Adipocyte (in vitro differentiated cells): ENCODE results near the gene FAM13A.
A peak's percentile ranks its signal among the peaks of the same experiment; 100 is the strongest.
"Not testable (repeated sequence)": the region's sequence is repeated elsewhere in the genome, so short reads cannot be mapped to it uniquely, and the experiment has no call there.

Source experiments
- DNase-seq: peaks from one replicate; pipeline ENCODE4 v3.0.0-alpha.2; 2015; ENCODE audit warnings: low read depth
- H3K27me3 ChIP-seq: replicated peaks from 2 replicates; pipeline ENCODE4 v1.7.0; 2013; ENCODE audit warnings: mild to moderate bottlenecking, low read length, moderate library complexity; ENCODE audit not compliant: control insufficient read depth, insufficient read depth
- H3K36me3 ChIP-seq: 2 replicates; pipeline ENCODE4 v1.7.0; 2013; ENCODE audit warnings: low read length, mild to moderate bottlenecking, moderate library complexity; ENCODE audit not compliant: control insufficient read depth, insufficient read depth, severe bottlenecking
- H3K4me1 ChIP-seq: 2 replicates; pipeline ENCODE4 v1.7.0; 2013; ENCODE audit warnings: mild to moderate bottlenecking, low read length, moderate library complexity; ENCODE audit not compliant: control insufficient read depth, insufficient read depth
- H3K4me3 ChIP-seq: 2 replicates; pipeline ENCODE4 v1.7.0; 2013; ENCODE audit warnings: mild to moderate bottlenecking, low read length, moderate library complexity
- H3K9ac ChIP-seq: 2 replicates; pipeline ENCODE4 v1.7.0; 2013; ENCODE audit warnings: mild to moderate bottlenecking, low read length, moderate library complexity
- H3K9me3 ChIP-seq: 2 replicates; pipeline ENCODE4 v1.7.0; 2013; ENCODE audit warnings: mild to moderate bottlenecking, low read length, moderate library complexity; ENCODE audit not compliant: control insufficient read depth

Gene FAM13A

GRCh38 chr4:89069481-89069880 lies 12.5 kb upstream of the FAM13A start:
- no peak overlapping the region for H3K4me3 ChIP-seq
- no peaks in the 10 kb centered on the region for H3K9me3 ChIP-seq
- H3K9ac ChIP-seq: no peak overlapping the region
- H3K27me3 ChIP-seq: no peaks in the 10 kb centered on the region
- H3K4me1 ChIP-seq: peaks cover 24% of the 10 kb centered on the region
- no peaks in the 10 kb centered on the region for H3K36me3 ChIP-seq
- no peak for DNase-seq

DNA sequence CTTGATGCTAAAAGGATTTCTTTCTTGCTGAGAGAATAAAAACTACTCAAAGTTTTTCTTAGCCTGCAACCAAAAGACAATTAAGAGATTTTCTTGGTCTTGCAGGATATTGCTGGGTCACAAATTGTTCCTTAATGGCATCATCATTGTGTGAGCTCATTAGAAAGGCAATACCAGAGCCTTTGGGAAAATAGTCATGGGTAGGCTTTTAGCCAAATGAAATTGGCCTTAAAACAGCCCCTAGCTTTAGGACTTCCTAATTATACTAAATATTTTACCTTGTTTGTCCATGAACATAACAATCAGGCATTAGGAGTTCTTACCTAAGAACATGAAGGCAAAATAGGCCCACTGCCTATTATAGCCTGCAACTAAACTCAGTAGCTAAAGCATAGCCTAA lies 10.4 kb upstream of the FAM13A start:
- Histone ChIP-seq H3K9me3 (no peaks in the 10 kb centered on the region), H3K9ac (no peak overlapping the region)

GRCh38 chr4:89064848-89065247 lies 7.9 kb upstream of the FAM13A start:
- Histone ChIP-seq H3K4me1 (peaks cover 26% of the 10 kb centered on the region), H3K4me3 (no peak overlapping the region), H3K9me3 (no peaks in the 10 kb centered on the region), H3K27me3 (no peaks in the 10 kb centered on the region), H3K9ac (no peak overlapping the region), H3K36me3 (no peaks in the 10 kb centered on the region)
- DNase-seq: peak; percentile 29

More for the DNA sequence above, 10.4 kb upstream of the FAM13A start:
- peak; percentile 35 for DNase-seq
- Histone ChIP-seq H3K4me3 (no peak overlapping the region), H3K4me1 (peaks cover 26% of the 10 kb centered on the region), H3K27me3 (no peaks in the 10 kb centered on the region), H3K36me3 (no peaks in the 10 kb centered on the region)

- H3K27me3 ChIP-seq, DNase-seq, H3K9ac ChIP-seq, H3K4me3 ChIP-seq, H3K36me3 ChIP-seq, H3K9me3 ChIP-seq: not testable (repeated sequence)
- peaks cover 28% of the 10 kb centered on the region for H3K4me1 ChIP-seq
Observed at GRCh38 chr4:89057844-89058243, 859 bp upstream of the FAM13A start.

DNA sequence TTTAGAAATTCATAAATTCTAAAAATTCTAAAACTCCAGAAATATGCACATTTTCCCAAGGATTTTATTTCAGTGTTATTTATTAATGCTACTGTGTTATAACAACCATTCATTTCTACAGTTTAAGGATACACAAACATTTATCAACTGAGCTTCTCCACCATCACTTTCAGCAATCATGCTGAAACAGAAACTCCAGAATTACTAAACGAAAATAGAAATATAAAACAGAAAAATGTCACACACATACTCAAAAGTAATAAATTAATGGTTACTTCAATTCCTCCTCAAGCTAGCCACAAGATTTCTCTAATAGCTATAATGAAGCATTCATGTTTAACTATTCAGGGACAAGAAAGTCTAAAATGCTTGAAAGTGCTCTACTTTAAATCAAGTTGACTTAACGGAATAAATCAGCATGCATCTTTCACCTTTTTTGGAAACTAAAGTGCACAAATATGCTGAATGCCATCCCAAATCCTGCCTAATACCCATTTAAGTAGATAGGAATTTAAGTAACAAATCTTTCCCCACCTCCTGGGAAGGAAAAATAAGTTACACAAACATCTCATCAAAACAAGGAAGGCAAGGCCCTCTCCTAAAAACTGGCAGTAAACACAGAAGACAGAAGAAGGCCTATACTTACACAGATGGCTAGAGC lies 563 bp downstream of the FAM13A start:
- Histone ChIP-seq H3K9me3 (no peaks in the 10 kb centered on the region), H3K27me3 (no peaks in the 10 kb centered on the region), H3K36me3 (no peaks in the 10 kb centered on the region), H3K9ac (peak overlapping the region; percentile 88), H3K4me3 (peak overlapping the region; percentile 86), H3K4me1 (peaks cover 28% of the 10 kb centered on the region)
- no peak for DNase-seq

GRCh38 chr4:89055157-89056080 lies 1.6 kb downstream of the FAM13A start:
- Histone ChIP-seq H3K4me1 (peaks cover 28% of the 10 kb centered on the region), H3K4me3 (peak overlapping the region; percentile 86), H3K27me3 (no peaks in the 10 kb centered on the region), H3K36me3 (no peaks in the 10 kb centered on the region), H3K9me3 (no peaks in the 10 kb centered on the region), H3K9ac (peak overlapping the region; percentile 88)
- DNase-seq: peak; percentile 22

- no peaks in the 10 kb centered on the region for H3K27me3 ChIP-seq
- H3K4me1 ChIP-seq: peaks cover 28% of the 10 kb centered on the region
- H3K9ac ChIP-seq: no peak overlapping the region
- DNase-seq: no peak
- H3K36me3 ChIP-seq: no peaks in the 10 kb centered on the region
- peak overlapping the region; percentile 86 for H3K4me3 ChIP-seq
- H3K9me3 ChIP-seq: no peaks in the 10 kb centered on the region
Observed at GRCh38 chr4:89054627-89055026, 2.4 kb downstream of the FAM13A start.

GRCh38 chr4:89049853-89050252 lies 7.1 kb downstream of the FAM13A start:
- Histone ChIP-seq H3K9ac (no peak overlapping the region), H3K4me1 (peaks cover 21% of the 10 kb centered on the region), H3K27me3 (no peaks in the 10 kb centered on the region), H3K36me3 (no peaks in the 10 kb centered on the region), H3K4me3 (no peak overlapping the region), H3K9me3 (no peaks in the 10 kb centered on the region)
- DNase-seq: no peak

GRCh38 chr4:89048906-89049601 lies 7.9 kb downstream of the FAM13A start:
- no peaks in the 10 kb centered on the region for H3K9me3 ChIP-seq
- peaks cover 13% of the 10 kb centered on the region for H3K4me1 ChIP-seq
- H3K27me3 ChIP-seq: no peaks in the 10 kb centered on the region
- H3K9ac ChIP-seq: no peak overlapping the region
- no peak overlapping the region for H3K4me3 ChIP-seq
- peak; percentile 54 for DNase-seq
- H3K36me3 ChIP-seq: no peaks in the 10 kb centered on the region

- H3K9me3 ChIP-seq: no peaks in the 10 kb centered on the region
- peaks cover 8% of the 10 kb centered on the region for H3K4me1 ChIP-seq
- no peaks in the 10 kb centered on the region for H3K36me3 ChIP-seq
- no peak overlapping the region for H3K9ac ChIP-seq
- no peak overlapping the region for H3K4me3 ChIP-seq
- no peaks in the 10 kb centered on the region for H3K27me3 ChIP-seq
- DNase-seq: no peak
Observed at GRCh38 chr4:89044147-89044900, 12.7 kb downstream of the FAM13A start.
